ENCODE data around the gene GLIS1. TPM values are rescaled to one million over a fixed set of nuclear protein-coding genes. Genes with fewer than 3 reads are reported as not detected.

The GLIS1 gene
- total RNA-seq, 1 experiment from 2014 or later, result 0.42 TPM

- H3K27me3 ChIP-seq (ENCODE audit: control insufficient read depth, insufficient read depth, low read length), result no peaks in the 10 kb centered on the region
- H3K4me3 ChIP-seq (ENCODE audit: insufficient read depth, low read depth, low read length), result no peak overlapping the region
These were observed 165.0 kb downstream of the GLIS1 start for GRCh38 chr1:53573931-53574330.

GRCh38 chr1:53573522-53573921 is 165.4 kb downstream of the GLIS1 start:
- DNase-seq, result no peak
- no peak overlapping the region for H3K4me3 ChIP-seq (ENCODE audit: insufficient read depth, low read depth, low read length)
- no peaks in the 10 kb centered on the region for H3K36me3 ChIP-seq (replicated peaks; ENCODE audit: control insufficient read depth, insufficient read depth, low read length)
- H3K27me3 ChIP-seq (ENCODE audit: control insufficient read depth, insufficient read depth, low read length), result no peaks in the 10 kb centered on the region

More at GRCh38 chr1:53573931-53574330, 165.0 kb downstream of the GLIS1 start:
- DNase-seq, result no peak
- H3K36me3 ChIP-seq (replicated peaks; ENCODE audit: control insufficient read depth, insufficient read depth, low read length), result no peaks in the 10 kb centered on the region

GRCh38 chr1:53572815-53573173 is 166.2 kb downstream of the GLIS1 start:
- H3K27me3 ChIP-seq (ENCODE audit: control insufficient read depth, insufficient read depth, low read length), result no peaks in the 10 kb centered on the region
- no peaks in the 10 kb centered on the region for H3K36me3 ChIP-seq (replicated peaks; ENCODE audit: control insufficient read depth, insufficient read depth, low read length)
- DNase-seq, result no peak
- H3K4me3 ChIP-seq (ENCODE audit: insufficient read depth, low read depth, low read length), result no peak overlapping the region

GRCh38 chr1:53572065-53572814 is 166.7 kb downstream of the GLIS1 start:
- DNase-seq, result no peak

DNA sequence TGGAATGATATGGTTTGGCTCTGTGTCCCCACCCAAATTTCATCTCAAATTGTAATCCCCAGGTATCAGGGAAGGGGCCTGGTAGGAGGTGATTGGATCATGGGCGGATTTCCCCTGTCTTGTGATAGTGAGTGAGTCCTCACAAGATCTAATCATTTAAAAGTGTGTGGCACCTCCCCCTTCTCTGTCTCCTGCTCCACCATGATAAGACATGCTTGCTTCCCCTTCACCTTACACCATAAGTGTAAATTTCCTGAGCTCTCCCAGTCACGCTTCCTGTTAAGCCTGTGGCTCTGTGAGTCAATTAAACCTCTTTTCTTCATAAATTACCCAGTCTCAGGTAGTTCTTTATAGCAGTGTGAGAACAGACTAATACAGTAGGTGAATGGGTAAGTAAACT is 170.4 kb downstream of the GLIS1 start:
- DNase-seq, result no peak
- no peak overlapping the region for H3K4me3 ChIP-seq (ENCODE audit: insufficient read depth, low read depth, low read length)
- H3K36me3 ChIP-seq (replicated peaks; ENCODE audit: control insufficient read depth, insufficient read depth, low read length), result no peaks in the 10 kb centered on the region
- H3K27me3 ChIP-seq (ENCODE audit: control insufficient read depth, insufficient read depth, low read length), result no peaks in the 10 kb centered on the region

More at GRCh38 chr1:53572065-53572814, 166.7 kb downstream of the GLIS1 start:
- no peak overlapping the region for H3K4me3 ChIP-seq (ENCODE audit: insufficient read depth, low read depth, low read length)
- H3K27me3 ChIP-seq (ENCODE audit: control insufficient read depth, insufficient read depth, low read length), result no peaks in the 10 kb centered on the region
- no peaks in the 10 kb centered on the region for H3K36me3 ChIP-seq (replicated peaks; ENCODE audit: control insufficient read depth, insufficient read depth, low read length)

DNA sequence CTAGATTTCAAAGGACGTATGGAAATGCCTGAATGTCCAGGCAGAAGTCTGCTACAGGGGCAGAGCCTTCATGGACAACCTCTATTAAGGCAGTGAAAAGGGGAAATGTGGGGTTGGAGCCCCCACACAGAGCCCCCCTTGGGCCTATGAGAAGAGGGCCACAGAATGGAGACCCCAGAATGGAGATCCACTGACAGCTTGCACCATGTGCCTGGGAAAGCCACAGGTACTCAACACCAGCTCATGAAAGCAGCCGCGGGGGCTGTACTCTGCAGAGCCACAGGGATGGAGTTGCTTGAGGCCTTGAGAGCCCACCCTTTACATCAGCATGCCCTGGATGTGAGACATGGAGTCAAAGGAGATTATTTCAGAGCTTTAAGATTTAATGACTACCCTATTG is 171.1 kb downstream of the GLIS1 start:
- Histone ChIP-seq H3K36me3 (replicated peaks; ENCODE audit: control insufficient read depth, insufficient read depth, low read length) (no peaks in the 10 kb centered on the region), H3K27me3 (ENCODE audit: control insufficient read depth, insufficient read depth, low read length) (no peaks in the 10 kb centered on the region; the same call in 1 of the 2 replicates), H3K4me3 (ENCODE audit: insufficient read depth, low read depth, low read length) (no peak overlapping the region)
- DNase-seq, result no peak

GRCh38 chr1:53567450-53567849 is 171.5 kb downstream of the GLIS1 start:
- no peaks in the 10 kb centered on the region for H3K36me3 ChIP-seq (replicated peaks; ENCODE audit: control insufficient read depth, insufficient read depth, low read length)
- H3K4me3 ChIP-seq (ENCODE audit: insufficient read depth, low read depth, low read length), result no peak overlapping the region
- no peak for DNase-seq
- no peaks in the 10 kb centered on the region; the same call in 1 of the 2 replicates for H3K27me3 ChIP-seq (ENCODE audit: control insufficient read depth, insufficient read depth, low read length)

DNA sequence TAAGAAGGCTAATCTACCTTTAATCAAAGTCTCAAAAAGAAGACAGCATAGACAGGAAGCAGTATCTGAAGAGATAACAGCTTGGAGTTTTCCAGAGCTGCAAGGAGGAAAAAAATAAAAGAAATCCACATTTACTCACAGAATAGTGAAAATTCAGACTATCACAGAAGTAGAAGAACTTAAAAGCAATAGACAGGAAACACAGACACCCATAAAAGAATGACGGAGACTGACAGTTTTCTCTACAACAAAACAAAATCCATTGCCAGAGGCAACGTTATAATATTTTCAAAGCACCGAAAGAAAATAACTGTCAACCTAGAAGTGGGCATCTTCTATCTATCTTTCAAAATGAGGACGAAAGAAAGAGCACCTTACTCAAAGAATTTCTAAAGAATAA is 175.4 kb downstream of the GLIS1 start:
- H3K27me3 ChIP-seq (ENCODE audit: control insufficient read depth, insufficient read depth, low read length), result peaks cover 4% of the 10 kb centered on the region; the same call in 1 of the 2 replicates
- no peak for DNase-seq
- H3K4me3 ChIP-seq (ENCODE audit: insufficient read depth, low read depth, low read length), result no peak overlapping the region
- H3K36me3 ChIP-seq (replicated peaks; ENCODE audit: control insufficient read depth, insufficient read depth, low read length), result no peaks in the 10 kb centered on the region

DNA sequence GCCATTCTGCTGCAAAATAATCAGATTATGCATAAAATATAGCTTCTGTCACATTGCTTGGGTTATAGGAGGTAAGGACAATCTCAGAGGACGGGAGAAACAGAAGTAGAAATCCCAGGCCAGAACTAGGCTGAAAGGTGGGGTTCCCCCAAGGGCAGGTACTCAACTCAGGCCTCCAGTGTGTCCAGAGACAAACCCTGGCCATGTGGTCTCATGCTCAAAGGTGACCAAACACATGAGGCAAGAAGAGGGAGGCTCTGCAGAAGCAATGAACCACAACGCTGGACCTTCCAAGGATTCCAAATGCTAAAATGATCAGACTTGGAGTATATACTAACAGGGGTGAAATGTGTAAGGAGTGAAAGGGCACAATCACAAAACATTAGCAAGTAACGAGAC is 176.0 kb downstream of the GLIS1 start:
- no peak for DNase-seq
- Histone ChIP-seq H3K4me3 (ENCODE audit: insufficient read depth, low read depth, low read length) (no peak overlapping the region), H3K36me3 (replicated peaks; ENCODE audit: control insufficient read depth, insufficient read depth, low read length) (no peaks in the 10 kb centered on the region), H3K27me3 (ENCODE audit: control insufficient read depth, insufficient read depth, low read length) (peaks cover 4% of the 10 kb centered on the region; the same call in 1 of the 2 replicates)

- peaks cover 4% of the 10 kb centered on the region; the same call in 1 of the 2 replicates for H3K27me3 ChIP-seq (ENCODE audit: control insufficient read depth, insufficient read depth, low read length)
- no peak for DNase-seq
These were observed 176.5 kb downstream of the GLIS1 start for GRCh38 chr1:53562291-53562980.

GRCh38 chr1:53561503-53562105 is 177.4 kb downstream of the GLIS1 start:
- DNase-seq, result no peak
- no peak overlapping the region for H3K4me3 ChIP-seq (ENCODE audit: insufficient read depth, low read depth, low read length)
- H3K27me3 ChIP-seq (ENCODE audit: control insufficient read depth, insufficient read depth, low read length), result peaks cover 4% of the 10 kb centered on the region; the same call in 1 of the 2 replicates
- H3K36me3 ChIP-seq (replicated peaks; ENCODE audit: control insufficient read depth, insufficient read depth, low read length), result no peaks in the 10 kb centered on the region

More at GRCh38 chr1:53562291-53562980, 176.5 kb downstream of the GLIS1 start:
- H3K36me3 ChIP-seq (replicated peaks; ENCODE audit: control insufficient read depth, insufficient read depth, low read length), result no peaks in the 10 kb centered on the region
- H3K4me3 ChIP-seq (ENCODE audit: insufficient read depth, low read depth, low read length), result no peak overlapping the region

DNA sequence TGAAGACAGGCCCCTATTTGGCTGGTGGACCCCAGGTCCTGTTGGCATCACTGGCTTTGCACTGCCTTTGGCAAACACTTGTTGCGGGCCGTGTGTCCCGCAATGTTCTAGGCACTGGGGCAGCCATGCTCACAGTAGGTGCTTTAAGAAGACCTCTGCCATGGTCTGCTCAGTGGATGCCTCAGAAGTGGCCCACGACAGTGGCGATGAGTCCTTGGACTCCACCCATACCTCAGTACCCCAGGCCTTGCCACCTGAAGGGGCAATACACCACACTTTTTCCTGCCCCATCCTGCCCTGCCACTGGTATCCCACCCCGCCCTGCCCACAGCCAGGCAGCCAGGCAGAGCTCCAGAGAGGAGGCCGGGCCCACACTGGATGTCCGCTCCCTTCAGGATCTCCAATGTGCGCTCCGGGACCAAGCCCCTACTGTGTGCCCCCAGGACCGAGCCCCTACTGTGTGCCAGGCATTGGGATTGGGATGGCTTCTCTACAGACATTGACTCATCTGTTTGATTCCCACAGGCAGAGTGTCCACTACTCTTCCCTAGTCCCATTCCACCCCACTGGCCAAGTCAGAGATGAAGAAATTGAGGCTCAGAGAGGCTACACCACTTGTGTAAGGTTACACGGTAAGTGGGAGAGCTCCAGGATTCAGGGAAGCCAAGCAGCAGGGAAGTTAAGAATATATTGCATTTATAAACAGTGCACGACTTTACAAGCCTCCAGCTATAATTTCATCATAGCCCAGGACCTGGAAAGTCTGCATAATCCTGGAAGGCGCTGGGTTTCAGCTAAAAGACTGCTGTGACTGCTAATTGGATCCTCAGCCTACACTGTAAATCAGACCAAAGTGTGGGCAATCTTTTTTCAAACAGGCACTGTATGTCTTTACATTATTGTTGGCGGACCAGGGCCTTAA is 178.1 kb downstream of the GLIS1 start:
- H3K27me3 ChIP-seq (ENCODE audit: control insufficient read depth, insufficient read depth, low read length), result peaks cover 4% of the 10 kb centered on the region; the same call in 1 of the 2 replicates
- H3K4me3 ChIP-seq (ENCODE audit: insufficient read depth, low read depth, low read length), result no peak overlapping the region
- no peak for DNase-seq
- no peaks in the 10 kb centered on the region for H3K36me3 ChIP-seq (replicated peaks; ENCODE audit: control insufficient read depth, insufficient read depth, low read length)

GRCh38 chr1:53559854-53560580 is 178.9 kb downstream of the GLIS1 start:
- Histone ChIP-seq H3K27me3 (ENCODE audit: control insufficient read depth, insufficient read depth, low read length) (peaks cover 4% of the 10 kb centered on the region; the same call in 1 of the 2 replicates), H3K36me3 (replicated peaks; ENCODE audit: control insufficient read depth, insufficient read depth, low read length) (no peaks in the 10 kb centered on the region), H3K4me3 (ENCODE audit: insufficient read depth, low read depth, low read length) (no peak overlapping the region)
- peak; percentile 28 for DNase-seq

Data from H7 (cell line).